ENCODE results near the gene PRSS56. TPM values are rescaled to one million over a fixed set of nuclear protein-coding genes. Genes with fewer than 3 reads are reported as not detected.

Gene PRSS56
- total RNA-seq, 1 experiment from 2014 or later = 0.18 TPM

GRCh38 chr2:232524771-232525170, 4.6 kb downstream of the PRSS56 start:
- POLR2A ChIA-PET = no interaction called here
- CTCF ChIA-PET = no interaction called here
- no peak for DNase-seq (ENCODE audit: low read depth, low spot score)
- no peak overlapping the region for H3K27ac ChIP-seq (ENCODE audit: low read length)
- H3K9me3 ChIP-seq (ENCODE audit: control insufficient read depth, insufficient read depth, low read depth, low read length) = no peaks in the 10 kb centered on the region
- no peaks in the 10 kb centered on the region for H3K36me3 ChIP-seq (ENCODE audit: control insufficient read depth, insufficient read depth, low read length)
- no peaks in the 10 kb centered on the region for H3K27me3 ChIP-seq (ENCODE audit: control insufficient read depth, insufficient read depth, low read length)
- H3K4me1 ChIP-seq (ENCODE audit: control insufficient read depth, insufficient read depth, low read length) = peaks cover 6% of the 10 kb centered on the region; the same call in 1 of the 2 replicates
- intact Hi-C loops (cut with micrococcal nuclease; ENCODE audit: unreplicated experiment) = loop anchor here (10.0 kb wide), 2 partner anchors 180 to 620 kb away; no protein-coding TSS in a partner anchor
- H3K4me3 ChIP-seq (ENCODE audit: low read depth in 2 of 2, low read length in 2 of 2) = no peak overlapping the region
- in situ Hi-C loops (cut with HindIII; ENCODE audit: low pct_unique_long_range_greater_than_20kb, low sequenced_read_pairs) = no loop called here
- TF ChIP-seq REST (IDR thresholded peaks at IDR 0.05; ENCODE audit: insufficient read depth in 1 of 2, low read depth in 2 of 2, low read length in 1 of 2) (no peak), SIN3A (IDR thresholded peaks at IDR 0.05; ENCODE audit: borderline replicate concordance, insufficient read depth, low read depth, low read length) (no peak), TCF7L2 (IDR thresholded peaks at IDR 0.05; ENCODE audit: low read depth, low read length) (no peak), CTCF (IDR thresholded peaks at IDR 0.05) (no peak), POLR2AphosphoS5 (IDR thresholded peaks at IDR 0.05; ENCODE audit: low read depth, low read length) (no peak)
- BruUV-seq (replicated peaks) = no TSS peak
- no peak for ATAC-seq

GRCh38 chr2:232525199-232525598, 5.0 kb downstream of the PRSS56 start:
- in situ Hi-C loops (cut with HindIII; ENCODE audit: low pct_unique_long_range_greater_than_20kb, low sequenced_read_pairs) (no loop called here), intact Hi-C loops (cut with micrococcal nuclease; ENCODE audit: unreplicated experiment) (loop anchor here (10.0 kb wide), 2 partner anchors 180 to 620 kb away; no protein-coding TSS in a partner anchor)
- no peak for TF ChIP-seq SIN3A (IDR thresholded peaks at IDR 0.05; ENCODE audit: borderline replicate concordance, insufficient read depth, low read depth, low read length)
- no peak for TF ChIP-seq REST (IDR thresholded peaks at IDR 0.05; ENCODE audit: insufficient read depth in 1 of 2, low read depth in 2 of 2, low read length in 1 of 2)
- no peak for TF ChIP-seq POLR2AphosphoS5 (IDR thresholded peaks at IDR 0.05; ENCODE audit: low read depth, low read length)
- no peak for TF ChIP-seq CTCF (IDR thresholded peaks at IDR 0.05)
- no peak for TF ChIP-seq TCF7L2 (IDR thresholded peaks at IDR 0.05; ENCODE audit: low read depth, low read length)
- no peak for ATAC-seq
- ChIA-PET CTCF (no interaction called here), POLR2A (no interaction called here)
- H3K4me3 ChIP-seq (ENCODE audit: low read depth in 2 of 2, low read length in 2 of 2) = no peak overlapping the region
- no peaks in the 10 kb centered on the region for H3K36me3 ChIP-seq (ENCODE audit: control insufficient read depth, insufficient read depth, low read length)
- H3K27ac ChIP-seq (ENCODE audit: low read length) = no peak overlapping the region
- no peaks in the 10 kb centered on the region for H3K9me3 ChIP-seq (ENCODE audit: control insufficient read depth, insufficient read depth, low read depth, low read length)
- no TSS peak for BruUV-seq (replicated peaks)
- peaks cover 6% of the 10 kb centered on the region; the same call in 1 of the 2 replicates for H3K4me1 ChIP-seq (ENCODE audit: control insufficient read depth, insufficient read depth, low read length)
- no peak for DNase-seq (ENCODE audit: low read depth, low spot score)
- no peaks in the 10 kb centered on the region for H3K27me3 ChIP-seq (ENCODE audit: control insufficient read depth, insufficient read depth, low read length)
